AG04449 (cell line): Measurements from ENCODE around the gene SPO11.

Experiments used
- CTCF ChIA-PET: fragments of 350-600 bp; formaldehyde crosslinking; extraction: SDS; loops from one replicate; lab custom pipeline; 2021; ENCODE audit warnings: antibody characterized with exemption; lab: Yijun Ruan, JAX
- POLR2A ChIA-PET: fragments of 400-600, 350-600 bp; formaldehyde crosslinking; extraction: SDS; loops from one replicate; lab custom pipeline; 2020; ENCODE audit warnings: antibody characterized with exemption, inconsistent platforms; lab: Yijun Ruan, JAX
- DNase-seq: peaks from one replicate; pipeline ENCODE4 v3.0.0-alpha.2; 2010; ENCODE audit warnings: low read depth, low spot score
- H3K4me3 ChIP-seq: 2 replicates; pipeline ENCODE4 v1.5.1; 2011; ENCODE audit warnings: low read depth, mild to moderate bottlenecking, control low read depth, low read length
- TF ChIP-seq, protein P1 (sequence below): IDR thresholded peaks from one replicate; pipeline ENCODE4 v1.5.1; 2011; ENCODE audit warnings: mild to moderate bottlenecking, moderate library complexity, low read length, control low read depth, inconsistent platforms; ENCODE audit not compliant: insufficient read depth; ENCODE audit errors: missing control alignments

The SPO11 gene

DNA sequence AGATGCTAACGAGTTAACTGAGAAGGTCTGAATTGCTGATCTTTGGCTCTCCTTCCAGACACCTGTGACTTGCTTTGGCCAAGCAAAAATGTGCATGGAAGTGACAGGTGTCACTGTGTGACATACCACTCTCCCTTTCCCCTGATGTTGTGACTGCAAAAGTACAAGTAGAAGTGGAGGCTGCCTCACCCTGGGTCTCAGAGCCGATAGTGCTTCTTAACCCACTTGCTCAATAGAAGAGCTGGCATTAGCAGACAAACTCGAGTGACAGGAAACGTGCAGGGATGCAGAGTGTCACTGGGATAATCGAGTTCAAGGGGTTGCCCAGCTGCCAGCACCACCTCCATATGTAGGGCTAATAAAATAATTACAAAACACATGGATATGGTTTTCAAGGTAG is 16.4 kb upstream of the SPO11 start:
- H3K4me3 ChIP-seq, result no peak overlapping the region
- ChIA-PET CTCF (no interaction called here), POLR2A (no interaction called here)
- DNase-seq, result no peak
- TF ChIP-seq, protein P1, sequence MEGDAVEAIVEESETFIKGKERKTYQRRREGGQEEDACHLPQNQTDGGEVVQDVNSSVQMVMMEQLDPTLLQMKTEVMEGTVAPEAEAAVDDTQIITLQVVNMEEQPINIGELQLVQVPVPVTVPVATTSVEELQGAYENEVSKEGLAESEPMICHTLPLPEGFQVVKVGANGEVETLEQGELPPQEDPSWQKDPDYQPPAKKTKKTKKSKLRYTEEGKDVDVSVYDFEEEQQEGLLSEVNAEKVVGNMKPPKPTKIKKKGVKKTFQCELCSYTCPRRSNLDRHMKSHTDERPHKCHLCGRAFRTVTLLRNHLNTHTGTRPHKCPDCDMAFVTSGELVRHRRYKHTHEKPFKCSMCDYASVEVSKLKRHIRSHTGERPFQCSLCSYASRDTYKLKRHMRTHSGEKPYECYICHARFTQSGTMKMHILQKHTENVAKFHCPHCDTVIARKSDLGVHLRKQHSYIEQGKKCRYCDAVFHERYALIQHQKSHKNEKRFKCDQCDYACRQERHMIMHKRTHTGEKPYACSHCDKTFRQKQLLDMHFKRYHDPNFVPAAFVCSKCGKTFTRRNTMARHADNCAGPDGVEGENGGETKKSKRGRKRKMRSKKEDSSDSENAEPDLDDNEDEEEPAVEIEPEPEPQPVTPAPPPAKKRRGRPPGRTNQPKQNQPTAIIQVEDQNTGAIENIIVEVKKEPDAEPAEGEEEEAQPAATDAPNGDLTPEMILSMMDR, result no peak

DNA sequence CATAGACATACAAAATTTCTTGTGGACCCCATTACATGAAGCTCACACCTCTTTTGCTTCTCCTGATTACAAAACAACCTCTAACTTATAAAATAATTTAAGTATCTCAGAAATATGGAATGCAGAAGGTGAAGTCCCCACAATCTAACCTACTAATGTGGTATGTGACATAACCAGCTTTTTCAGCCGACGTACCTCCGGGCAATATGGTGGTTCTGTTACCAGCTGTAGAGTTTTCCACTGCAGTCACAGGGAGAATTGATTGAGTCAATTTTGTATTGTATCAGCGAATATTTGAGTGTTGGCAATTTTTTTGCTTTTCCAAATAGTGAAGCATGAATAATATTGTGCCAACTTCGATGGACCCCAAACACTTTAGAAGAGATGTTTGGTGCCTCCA is 15.7 kb upstream of the SPO11 start:
- TF ChIP-seq, protein P1, result no peak
- no peak overlapping the region for H3K4me3 ChIP-seq
- POLR2A ChIA-PET, result no interaction called here
- no peak for DNase-seq
- CTCF ChIA-PET, result no interaction called here

DNA sequence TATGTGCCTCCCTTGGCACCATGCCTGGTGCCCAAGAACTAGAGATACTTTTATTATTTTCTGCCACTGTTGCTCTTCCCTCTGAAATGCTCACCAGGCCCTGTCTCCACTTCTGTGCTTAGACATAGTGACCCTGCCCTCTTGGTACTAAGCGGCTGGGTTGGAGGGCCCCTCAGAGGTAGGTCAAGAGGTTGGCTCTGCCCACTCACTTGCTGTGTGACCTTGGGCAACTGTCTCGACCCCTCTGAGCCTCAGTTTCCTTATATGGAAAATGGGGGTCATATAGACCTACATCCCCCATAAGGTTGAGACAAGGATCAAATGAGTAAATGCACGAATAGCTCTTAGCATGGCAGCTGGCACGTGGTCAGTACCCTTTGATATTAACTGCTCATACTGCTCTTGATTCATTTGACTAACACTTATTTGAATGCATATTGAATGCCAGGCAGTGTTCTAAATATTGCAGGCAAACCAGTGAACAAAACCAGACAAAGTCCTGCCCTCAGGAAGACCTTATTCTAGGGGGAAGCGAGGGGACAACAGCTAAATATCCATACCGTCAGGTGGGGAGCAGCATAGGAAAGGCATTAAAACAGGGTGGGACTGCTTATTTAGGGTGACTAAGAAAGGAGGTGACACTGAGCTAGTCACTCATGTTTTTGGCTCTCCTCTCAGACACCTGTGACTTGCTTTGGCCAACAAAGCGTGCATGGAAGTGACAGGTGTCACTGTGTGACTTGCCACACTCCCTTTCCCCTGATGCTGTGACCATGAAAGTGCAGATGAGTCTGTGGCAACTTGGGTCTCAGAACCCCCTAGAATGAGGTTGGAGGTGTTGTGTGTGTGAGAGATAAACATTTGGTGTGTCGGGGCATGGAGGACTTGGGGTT is 14.3 kb upstream of the SPO11 start:
- TF ChIP-seq, protein P1, result no peak
- no peak overlapping the region for H3K4me3 ChIP-seq
- no peak for DNase-seq
- CTCF ChIA-PET, result interaction anchor here (1.0 kb wide), 1 partner anchor 31 kb away, joined by 3 read pairs; no protein-coding TSS in a partner anchor
- POLR2A ChIA-PET, result no interaction called here

DNA sequence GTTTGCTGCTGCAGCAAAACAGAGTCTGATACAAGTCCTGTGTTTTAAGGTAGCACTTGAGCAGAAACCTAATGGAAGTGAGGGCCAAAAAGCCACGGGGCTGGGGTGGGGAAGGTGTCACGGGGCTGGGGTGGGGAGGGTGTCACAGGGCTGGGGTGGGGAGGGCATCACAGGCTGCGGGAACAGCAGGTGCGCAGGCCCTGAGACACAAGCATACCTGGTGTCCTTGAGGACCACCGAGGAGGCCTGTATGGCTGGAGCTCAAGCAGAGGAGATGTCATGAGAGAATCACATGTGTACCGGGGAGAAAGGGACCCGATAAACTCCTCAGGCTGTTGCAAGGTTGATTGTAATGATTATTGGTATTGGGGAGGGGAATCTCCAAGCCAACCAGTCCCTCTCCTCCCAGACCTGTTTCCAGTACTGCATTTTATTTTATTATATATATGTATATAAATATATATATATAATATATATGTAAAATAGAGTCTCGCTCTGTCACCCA is 13.6 kb upstream of the SPO11 start:
- no peak for DNase-seq
- TF ChIP-seq, protein P1, result no peak
- POLR2A ChIA-PET, result no interaction called here
- CTCF ChIA-PET, result no interaction called here
- H3K4me3 ChIP-seq, result no peak overlapping the region

DNA sequence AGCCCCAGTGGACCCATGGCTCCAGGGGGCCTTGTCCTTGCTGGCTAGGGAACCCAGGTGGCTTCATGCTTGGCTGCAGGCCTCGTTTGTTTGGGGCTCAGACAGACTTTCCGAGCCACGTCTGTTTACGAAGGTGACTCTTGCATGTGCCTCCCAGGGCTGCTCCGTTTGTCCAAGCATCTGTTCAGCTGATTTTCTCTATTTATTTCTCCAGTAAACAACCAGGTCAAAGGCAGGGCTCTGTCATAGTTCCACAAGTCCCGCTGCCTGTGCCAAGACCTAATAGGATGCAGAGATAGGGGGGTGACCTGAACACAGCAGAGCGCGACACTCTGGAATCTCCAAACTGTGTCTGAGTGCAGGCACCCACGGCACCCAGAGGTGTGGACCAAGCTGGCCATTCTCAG is 12.8 kb upstream of the SPO11 start:
- no peak for DNase-seq
- TF ChIP-seq, protein P1, result no peak
- ChIA-PET CTCF (no interaction called here), POLR2A (no interaction called here)
- no peak overlapping the region for H3K4me3 ChIP-seq

DNA sequence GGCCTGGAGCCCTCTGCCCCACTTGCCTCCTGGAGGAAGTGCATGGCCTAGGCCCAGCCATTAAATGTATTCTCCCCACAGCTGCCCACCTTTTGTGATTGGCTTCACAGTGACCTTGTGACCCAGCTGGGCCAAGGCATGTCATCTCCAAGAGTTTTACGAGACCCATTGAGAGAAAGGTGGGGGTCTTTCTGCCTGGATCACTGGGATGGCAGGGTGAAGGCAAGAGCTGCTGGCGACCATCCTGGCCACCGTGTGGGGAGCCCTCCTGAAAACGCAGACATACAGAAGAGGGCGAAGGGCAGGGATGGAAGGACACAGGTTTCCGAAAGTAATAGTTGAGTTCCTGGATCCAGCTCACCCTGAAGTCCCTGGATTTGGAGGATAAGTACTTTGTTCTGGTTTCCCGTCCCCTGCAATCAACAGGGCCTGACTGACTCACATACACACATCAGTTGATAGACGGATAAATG is 12.3 kb upstream of the SPO11 start:
- CTCF ChIA-PET, result no interaction called here
- no peak overlapping the region for H3K4me3 ChIP-seq
- POLR2A ChIA-PET, result no interaction called here
- DNase-seq, result no peak
- TF ChIP-seq, protein P1, result no peak
